ENCODE data around the gene B3GALT6. TPM values are rescaled to one million over a fixed set of nuclear protein-coding genes. Genes with fewer than 3 reads are reported as not detected.

Gene B3GALT6
- total RNA-seq, 2 donors from 2014 or later: 24.8 to 31.5 TPM

GRCh38 chr1:1200876-1201810, 30.9 kb upstream of the B3GALT6 start:
- Histone ChIP-seq H3K9ac (ENCODE audit: extremely low read depth, low read length, poor library complexity, severe bottlenecking) (no peak overlapping the region), H3K4me1 (ENCODE audit: control insufficient read depth, insufficient read depth, low read length) (no peaks in the 10 kb centered on the region)

GRCh38 chr1:1202831-1203560, 29.0 kb upstream of the B3GALT6 start:
- Mint-ChIP-seq H3K9me3 (no peaks in the 10 kb centered on the region), H3K36me3 (ENCODE audit: low read depth) (no peaks in the 10 kb centered on the region), H3K4me1 (no peaks in the 10 kb centered on the region), H3K27me3 (ENCODE audit: insufficient read depth) (peaks cover 1% of the 10 kb centered on the region), H3K4me3 (no peak overlapping the region), H3K27ac (no peak overlapping the region)
- Histone ChIP-seq H3K4me3 (ENCODE audit: low read length) (no peak overlapping the region), H3K27ac (ENCODE audit: low read depth, low read length) (no peak overlapping the region), H3K27me3 (ENCODE audit: control insufficient read depth, insufficient read depth, low read length, poor library complexity, severe bottlenecking) (peaks cover 36% of the 10 kb centered on the region), H3K9me3 (ENCODE audit: control insufficient read depth, low read length) (no peaks in the 10 kb centered on the region), H3K36me3 (ENCODE audit: control insufficient read depth, insufficient read depth, low read length) (no peaks in the 10 kb centered on the region), H3K9ac (ENCODE audit: extremely low read depth, low read length, poor library complexity, severe bottlenecking) (no peak overlapping the region), H3K4me1 (ENCODE audit: control insufficient read depth, insufficient read depth, low read length) (no peaks in the 10 kb centered on the region)
- DNase-seq: no peak
- TF ChIP-seq CTCF (conservative IDR thresholded peaks at IDR 0.05): no peak
- 78 to 84% methylated on average over 17 to 26 of the region's 27 CpGs for WGBS, 2 experiments (ENCODE audit: insufficient coverage in 1 of 2, insufficient read length in 1 of 2)

More at GRCh38 chr1:1200876-1201810, 30.9 kb upstream of the B3GALT6 start:
- Mint-ChIP-seq H3K27ac (no peak overlapping the region), H3K36me3 (ENCODE audit: low read depth) (no peaks in the 10 kb centered on the region), H3K4me3 (peak overlapping the region; percentile 43), H3K27me3 (ENCODE audit: insufficient read depth) (peaks cover 5% of the 10 kb centered on the region), H3K4me1 (no peaks in the 10 kb centered on the region), H3K9me3 (no peaks in the 10 kb centered on the region)
- Histone ChIP-seq H3K4me3 (ENCODE audit: low read length) (no peak overlapping the region), H3K9me3 (ENCODE audit: control insufficient read depth, low read length) (no peaks in the 10 kb centered on the region), H3K36me3 (ENCODE audit: control insufficient read depth, insufficient read depth, low read length) (no peaks in the 10 kb centered on the region), H3K27ac (ENCODE audit: low read depth, low read length) (no peak overlapping the region), H3K27me3 (ENCODE audit: control insufficient read depth, insufficient read depth, low read length, poor library complexity, severe bottlenecking) (peaks cover 22% of the 10 kb centered on the region)
- peak; percentile 80 for DNase-seq
- 5 to 10% methylated on average over 8 to 106 of the region's 109 CpGs for whole genome bisulfite sequencing, 2 experiments (ENCODE audit: insufficient coverage in 1 of 2, insufficient read length in 1 of 2)
- no peak for TF ChIP-seq CTCF (conservative IDR thresholded peaks at IDR 0.05)

DNA sequence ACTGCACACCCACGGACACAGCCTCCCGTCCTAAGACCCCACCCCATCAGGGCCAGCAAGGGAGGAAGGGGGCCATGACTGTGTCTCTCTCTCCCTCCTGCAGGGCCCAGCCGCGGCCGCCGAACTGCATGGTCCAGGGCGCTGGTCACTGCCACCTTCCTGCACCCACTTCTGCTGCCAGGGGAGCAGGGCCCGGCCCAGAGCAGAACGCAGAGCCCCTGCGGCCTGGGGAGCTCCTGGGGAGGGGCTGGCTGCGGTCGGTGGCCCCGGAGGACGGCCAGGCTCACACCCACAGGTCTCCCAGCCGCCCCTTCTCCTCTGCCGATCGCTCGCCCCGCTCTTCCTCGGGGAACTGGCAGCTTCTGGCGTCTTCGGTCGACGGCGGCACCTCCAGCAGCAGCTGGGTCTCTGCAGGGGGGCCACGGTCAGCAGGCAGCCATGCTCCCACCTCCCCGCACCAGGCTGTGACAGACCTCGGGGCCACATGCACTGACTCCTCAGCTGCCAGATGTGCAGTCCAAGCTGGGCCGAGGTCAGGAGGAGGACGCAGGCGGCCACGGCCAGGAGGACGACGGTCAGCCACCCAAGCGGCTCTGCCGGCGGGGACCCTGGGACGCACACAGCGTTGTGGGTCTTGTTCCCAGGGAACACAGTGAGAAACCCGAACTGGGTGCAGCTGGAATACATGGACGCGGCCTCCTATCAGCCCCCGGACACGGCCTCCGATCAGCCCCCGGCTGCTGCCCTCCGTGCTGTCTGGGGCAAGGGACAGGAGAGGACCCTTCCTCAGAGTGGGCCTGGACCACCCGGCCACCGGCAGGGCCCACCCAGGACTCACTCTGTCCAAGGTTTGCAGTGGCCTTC, 28.2 kb upstream of the B3GALT6 start:
- Histone ChIP-seq H3K4me1 (ENCODE audit: control insufficient read depth, insufficient read depth, low read length) (no peaks in the 10 kb centered on the region), H3K36me3 (ENCODE audit: control insufficient read depth, insufficient read depth, low read length) (no peaks in the 10 kb centered on the region), H3K27ac (ENCODE audit: low read depth, low read length) (no peak overlapping the region), H3K27me3 (ENCODE audit: control insufficient read depth, insufficient read depth, low read length, poor library complexity, severe bottlenecking) (peaks cover 36% of the 10 kb centered on the region), H3K9me3 (ENCODE audit: control insufficient read depth, low read length) (no peaks in the 10 kb centered on the region), H3K4me3 (ENCODE audit: low read length) (no peak overlapping the region), H3K9ac (ENCODE audit: extremely low read depth, low read length, poor library complexity, severe bottlenecking) (no peak overlapping the region)
- Mint-ChIP-seq H3K27ac (no peak overlapping the region), H3K4me3 (no peak overlapping the region), H3K4me1 (no peaks in the 10 kb centered on the region), H3K36me3 (ENCODE audit: low read depth) (no peaks in the 10 kb centered on the region), H3K9me3 (no peaks in the 10 kb centered on the region), H3K27me3 (ENCODE audit: insufficient read depth) (peaks cover 1% of the 10 kb centered on the region)
- 88 to 89% methylated on average over 31 to 49 of the region's 49 CpGs for WGBS, 2 experiments (ENCODE audit: insufficient coverage in 1 of 2, insufficient read length in 1 of 2)
- TF ChIP-seq CTCF (conservative IDR thresholded peaks at IDR 0.05): no peak
- no peak for DNase-seq

Measured in endodermal cell (in vitro differentiated cells).